H9 (cell line): ENCODE measurements around the gene RAD51. TPM values are rescaled to one million over a fixed set of nuclear protein-coding genes. Genes with fewer than 3 reads are reported as not detected.

Experiments used
- DNase-seq: peaks from one replicate; pipeline ENCODE4 v3.0.0-alpha.2; 2017
- H2AFZ ChIP-seq: one replicate; pipeline ENCODE4 v1.6.1; 2013; ENCODE audit warnings: mild to moderate bottlenecking, low read length, control low read depth, moderate library complexity
- H2AK5ac ChIP-seq: 2 replicates; pipeline ENCODE4 v1.6.1; 2013; ENCODE audit warnings: low read length, control low read depth, mixed read lengths; ENCODE audit not compliant: insufficient read length
- H2BK120ac ChIP-seq: one replicate; pipeline ENCODE4 v1.6.1; 2013; ENCODE audit warnings: low read depth, mild to moderate bottlenecking, low read length, control low read depth, inconsistent platforms; ENCODE audit not compliant: poor library complexity, severe bottlenecking
- H2BK12ac ChIP-seq: 2 replicates; pipeline ENCODE4 v1.6.1; 2013; ENCODE audit warnings: low read length, control low read depth, mixed read lengths, low read depth; ENCODE audit not compliant: insufficient read length
- H2BK15ac ChIP-seq: 2 replicates; pipeline ENCODE4 v1.6.1; 2013; ENCODE audit warnings: low read depth, low read length, control low read depth
- H2BK20ac ChIP-seq: one replicate; pipeline ENCODE4 v1.6.1; 2013; ENCODE audit warnings: low read depth, mild to moderate bottlenecking, low read length, control low read depth, inconsistent platforms; ENCODE audit not compliant: poor library complexity, severe bottlenecking
- H2BK5ac ChIP-seq: 2 replicates; pipeline ENCODE4 v1.6.1; 2013; ENCODE audit warnings: low read length, control low read depth, mixed read lengths; ENCODE audit not compliant: insufficient read length
- H3K14ac ChIP-seq: 2 replicates; pipeline ENCODE4 v1.6.1; 2013; ENCODE audit warnings: low read length, control low read depth; ENCODE audit not compliant: insufficient read depth
- H3K18ac ChIP-seq: 2 replicates; pipeline ENCODE4 v1.6.1; 2013; ENCODE audit warnings: low read depth, mild to moderate bottlenecking, mixed read lengths, low read length, control low read depth; ENCODE audit not compliant: insufficient read length
- H3K23ac ChIP-seq: 2 replicates; pipeline ENCODE4 v1.6.1; 2013; ENCODE audit warnings: low read length, control low read depth, mixed read lengths, low read depth; ENCODE audit not compliant: insufficient read length
- H3K23me2 ChIP-seq: 2 replicates; pipeline ENCODE4 v1.6.1; 2013; ENCODE audit warnings: low read depth, mild to moderate bottlenecking, mixed read lengths, low read length, control low read depth; ENCODE audit not compliant: insufficient read length, poor library complexity, severe bottlenecking
- H3K27ac ChIP-seq: 2 replicates; pipeline ENCODE4 v1.5.1; 2013; ENCODE audit warnings: low read length, control low read depth, mixed read lengths, low read depth; ENCODE audit not compliant: insufficient read length
- H3K27me3 ChIP-seq: 2 replicates; pipeline ENCODE4 v1.6.1; 2013; ENCODE audit warnings: low read length, control low read depth, inconsistent platforms; ENCODE audit not compliant: insufficient read depth
- H3K4ac ChIP-seq: 2 replicates; pipeline ENCODE4 v1.6.1; 2013; ENCODE audit warnings: low read depth, mild to moderate bottlenecking, control low read depth, inconsistent platforms, low read length, moderate library complexity
- H3K4me1 ChIP-seq: 2 replicates; pipeline ENCODE4 v1.6.1; 2013; ENCODE audit warnings: low read length, control low read depth, inconsistent platforms; ENCODE audit not compliant: insufficient read depth
- H3K4me2 ChIP-seq: 2 replicates; pipeline ENCODE4 v1.6.1; 2013; ENCODE audit warnings: low read length, control low read depth, mixed read lengths; ENCODE audit not compliant: insufficient read length, insufficient read depth
- H3K56ac ChIP-seq: 2 replicates; pipeline ENCODE4 v1.6.1; 2013; ENCODE audit warnings: low read depth, mild to moderate bottlenecking, mixed read lengths, low read length, control low read depth; ENCODE audit not compliant: insufficient read length
- H3K79me1 ChIP-seq: 2 replicates; pipeline ENCODE4 v1.6.1; 2013; ENCODE audit warnings: low read depth, mild to moderate bottlenecking, moderate library complexity, low read length, control low read depth, inconsistent platforms; ENCODE audit not compliant: insufficient read depth, poor library complexity, severe bottlenecking
- H3K79me2 ChIP-seq: 2 replicates; pipeline ENCODE4 v1.6.1; 2013; ENCODE audit warnings: low read length, control low read depth, inconsistent platforms; ENCODE audit not compliant: insufficient read depth
- H3K9ac ChIP-seq: 2 replicates; pipeline ENCODE4 v1.6.1; 2013; ENCODE audit warnings: low read length, control low read depth, mixed read lengths; ENCODE audit not compliant: insufficient read length; ENCODE audit errors: extremely low read depth
- H3K9me3 ChIP-seq: one replicate; pipeline ENCODE4 v1.6.1; 2013; ENCODE audit warnings: low read depth, low read length, inconsistent platforms; ENCODE audit not compliant: control insufficient read depth
- H3T11ph ChIP-seq: one replicate; pipeline ENCODE4 v1.6.1; 2013; ENCODE audit warnings: mild to moderate bottlenecking, low read length, control low read depth, inconsistent platforms
- H4K20me1 ChIP-seq: one replicate; pipeline ENCODE4 v1.6.1; 2013; ENCODE audit not compliant: control insufficient read depth, insufficient read length, insufficient read depth
- H4K5ac ChIP-seq: 2 replicates; pipeline ENCODE4 v1.6.1; 2013; ENCODE audit warnings: low read depth, mild to moderate bottlenecking, mixed read lengths, low read length, control low read depth; ENCODE audit not compliant: insufficient read length
- H4K8ac ChIP-seq: replicated peaks from 2 replicates; pipeline ENCODE4 v1.6.1; 2013; ENCODE audit warnings: low read length, control low read depth, mixed read lengths, low read depth; ENCODE audit not compliant: insufficient read length
- H4K91ac ChIP-seq: 2 replicates; pipeline ENCODE4 v1.6.1; 2013; ENCODE audit warnings: low read depth, mild to moderate bottlenecking, moderate library complexity, mixed read lengths, low read length, control low read depth; ENCODE audit not compliant: insufficient read length
- H3K27ac Mint-ChIP-seq, 3 experiments: 2 replicates in 2 of 3; 3 replicates in 1 of 3; pipeline ENCODE4 v1.8.0; 2020 to 2021; ENCODE audit warnings: mixed read lengths in 3 of 3, mild to moderate bottlenecking in 1 of 3, moderate library complexity in 1 of 3
- H3K27me3 Mint-ChIP-seq: 2 replicates; pipeline ENCODE4 v1.8.0; 2021; ENCODE audit warnings: low read depth, mild to moderate bottlenecking, moderate library complexity, mixed read lengths
- H3K36me3 Mint-ChIP-seq, 3 experiments: 2 replicates in 2 of 3; 3 replicates in 1 of 3; pipeline ENCODE4 v1.8.0; 2020 to 2021; ENCODE audit warnings: low read depth in 3 of 3, mixed read lengths in 3 of 3; ENCODE audit not compliant: insufficient read depth in 1 of 3
- H3K4me1 Mint-ChIP-seq, 2 experiments: 2 replicates each; pipeline ENCODE4 v1.8.0; 2020; ENCODE audit warnings: mixed read lengths in 2 of 2
- H3K4me3 Mint-ChIP-seq, 2 experiments: 2 replicates in 1 of 2; 3 replicates in 1 of 2; pipeline ENCODE4 v1.8.0; 2020 to 2021; ENCODE audit warnings: mild to moderate bottlenecking in 2 of 2, mixed read lengths in 2 of 2, moderate library complexity in 1 of 2
- H3K9me3 Mint-ChIP-seq, 2 experiments: 2 replicates in 1 of 2; 3 replicates in 1 of 2; pipeline ENCODE4 v1.8.0; 2020; ENCODE audit warnings: mild to moderate bottlenecking in 2 of 2, mixed read lengths in 2 of 2, moderate library complexity in 1 of 2
- CTCF ChIP-seq: fragments of 200-600 bp; sonication (generic); conservative IDR thresholded peaks from 3 replicates; pipeline ENCODE4 v1.8.0; 2021; ENCODE audit warnings: antibody characterized with exemption, mild to moderate bottlenecking
- WGBS: extraction: QIAGEN DNeasy Blood & Tissue Kit; methylation state at CpG from one replicate; pipeline ENCODE4 v1.1.7; 2013; ENCODE audit warnings: missing lambda C conversion rate, low lambda C conversion rate, mixed read lengths; ENCODE audit not compliant: insufficient read length; ENCODE audit errors: extremely low coverage; 5-methylcytosine and 5-hydroxymethylcytosine counted together
- total RNA-seq: library from RNA; stranded (reverse); gene quantifications from 2 replicates; pipeline ENCODE4 v1.2.1, GENCODE V29; 2021

The RAD51 gene
- total RNA-seq, 1 experiment from 2014 or later: 39.2 TPM

- Histone ChIP-seq H3K9me3 (no peaks in the 10 kb centered on the region), H3K9ac (no peak overlapping the region), H3K23ac (no peak overlapping the region), H4K20me1 (no peaks in the 10 kb centered on the region), H2BK5ac (no peak overlapping the region), H3K23me2 (no peaks in the 10 kb centered on the region), H2AFZ (no peak overlapping the region), H3K79me2 (no peaks in the 10 kb centered on the region; the same call in 1 of the 2 replicates), H3K27ac (no peak overlapping the region), H4K5ac (no peak overlapping the region), H2BK120ac (no peak overlapping the region), H3K4me2 (no peak overlapping the region), H3T11ph (no peak overlapping the region), H4K8ac (no peak overlapping the region), H3K79me1 (no peaks in the 10 kb centered on the region), H3K56ac (no peak overlapping the region), H4K91ac (no peak overlapping the region), H3K14ac (no peak overlapping the region), H2BK20ac (no peak overlapping the region), H3K4ac (no peak overlapping the region), H3K18ac (no peak overlapping the region), H2BK15ac (no peak overlapping the region), H3K27me3 (no peaks in the 10 kb centered on the region), H2BK12ac (no peak overlapping the region), H3K4me1 (no peaks in the 10 kb centered on the region; the same call in 1 of the 2 replicates), H2AK5ac (no peak overlapping the region)
- peak overlapping the region in 2 of 3 experiments; percentile 27 to 30; a peak in 2 of 7 replicates for H3K27ac Mint-ChIP-seq
- no peak for DNase-seq
- TF ChIP-seq CTCF: no peak
- H3K4me1 Mint-ChIP-seq: peaks cover 7 to 17% of the 10 kb centered on the region in 2 experiments
- no CpG with 5 or more reads among the region's 7 CpGs for WGBS
- no peaks in the 10 kb centered on the region; a peak in 1 of 5 replicates for H3K9me3 Mint-ChIP-seq
- H3K4me3 Mint-ChIP-seq: peak overlapping the region in 1 of 2 experiments; percentile 5; a peak in 1 of 5 replicates
- no peaks in the 10 kb centered on the region; the same call in 1 of the 2 replicates for H3K27me3 Mint-ChIP-seq
- peaks cover 14 to 45% (median 42%) of the 10 kb centered on the region in 3 experiments; a peak in 6 of 7 replicates for H3K36me3 Mint-ChIP-seq
Observed at GRCh38 chr15:40697916-40698315, 2.9 kb downstream of the RAD51 start.
